BLaER1 (cell line): Measurements from ENCODE around the gene SLC2A2.

ENCODE experiments used
- H3K27ac ChIP-seq: shearing (Covaris generic); formaldehyde crosslinking; 2 replicates; pipeline ENCODE4 v1.8.1; 2022
- H3K27me3 ChIP-seq: shearing (Covaris generic); formaldehyde crosslinking; 2 replicates; pipeline ENCODE4 v1.8.1; 2022
- H3K36me3 ChIP-seq: shearing (Covaris generic); formaldehyde crosslinking; 2 replicates; pipeline ENCODE4 v1.8.1; 2022
- H3K4me1 ChIP-seq: shearing (Covaris generic); formaldehyde crosslinking; 2 replicates; pipeline ENCODE4 v1.8.1; 2022
- H3K4me2 ChIP-seq: shearing (Covaris generic); formaldehyde crosslinking; 2 replicates; pipeline ENCODE4 v1.8.1; 2022
- H3K4me3 ChIP-seq: shearing (Covaris generic); formaldehyde crosslinking; 2 replicates; pipeline ENCODE4 v1.8.1; 2022
- H3K9ac ChIP-seq: shearing (Covaris generic); formaldehyde crosslinking; 2 replicates; pipeline ENCODE4 v1.8.1; 2022
- H3K9me3 ChIP-seq: shearing (Covaris generic); formaldehyde crosslinking; 2 replicates; pipeline ENCODE4 v1.8.1; 2022
- H4K20me1 ChIP-seq: shearing (Covaris generic); formaldehyde crosslinking; 2 replicates; pipeline ENCODE4 v1.8.1; 2022
- Cebpa-rat ChIP-seq: shearing (Covaris generic); IDR thresholded peaks from 2 replicates; pipeline ENCODE4 v1.8.1; 2022

Gene SLC2A2

DNA sequence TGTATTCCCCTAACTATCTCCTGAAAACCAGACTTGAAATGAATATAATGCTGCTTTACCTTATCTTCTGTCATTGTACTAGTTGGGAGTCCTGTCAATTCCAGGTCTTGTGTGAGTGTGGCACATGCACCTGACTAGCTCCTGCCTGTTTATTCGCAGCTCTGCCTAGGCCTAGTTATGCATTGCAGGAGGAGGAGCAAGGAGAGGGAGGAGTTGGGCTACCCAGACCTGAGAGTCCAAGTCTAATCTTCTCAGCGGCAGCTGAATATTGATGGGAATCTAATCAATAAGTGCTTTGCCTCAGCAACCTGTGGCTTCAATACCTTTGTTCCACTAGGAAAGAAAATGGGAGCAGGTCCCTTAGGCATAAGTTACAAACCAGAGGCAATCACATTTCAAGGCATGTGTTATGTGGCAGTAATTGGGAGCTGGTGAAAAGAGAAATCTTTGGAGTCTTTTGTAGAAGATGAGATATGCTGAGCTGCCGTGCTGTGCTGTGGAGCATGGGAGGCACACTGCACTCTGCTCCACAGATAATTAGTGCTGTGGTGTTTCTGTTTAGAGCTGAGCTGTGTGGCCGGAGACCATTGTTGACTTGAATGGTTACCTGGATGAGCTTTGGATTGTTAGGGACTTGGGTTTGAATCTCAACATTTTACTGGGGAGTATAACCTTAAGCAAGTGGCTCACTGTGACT, at the start of gene SLC2A2:
SLC2A2 (minus strand) TSS at position 124 of the 697 bp plus-strand sequence; CDS start at position 74, 50 bp downstream.
- Histone ChIP-seq H3K36me3 (no peaks in the 10 kb centered on the region), H3K9ac (no peak within 1 kb of the TSS), H4K20me1 (no peaks in the 10 kb centered on the region), H3K4me2 (no peak within 1 kb of the TSS), H3K4me3 (no peak within 1 kb of the TSS), H3K27me3 (peaks cover 17% of the 10 kb centered on the region), H3K4me1 (no peaks in the 10 kb centered on the region), H3K9me3 (peaks cover 6% of the 10 kb centered on the region; the same call in 1 of the 2 replicates), H3K27ac (no peak within 1 kb of the TSS)
- TF ChIP-seq Cebpa-rat = no peak

DNA sequence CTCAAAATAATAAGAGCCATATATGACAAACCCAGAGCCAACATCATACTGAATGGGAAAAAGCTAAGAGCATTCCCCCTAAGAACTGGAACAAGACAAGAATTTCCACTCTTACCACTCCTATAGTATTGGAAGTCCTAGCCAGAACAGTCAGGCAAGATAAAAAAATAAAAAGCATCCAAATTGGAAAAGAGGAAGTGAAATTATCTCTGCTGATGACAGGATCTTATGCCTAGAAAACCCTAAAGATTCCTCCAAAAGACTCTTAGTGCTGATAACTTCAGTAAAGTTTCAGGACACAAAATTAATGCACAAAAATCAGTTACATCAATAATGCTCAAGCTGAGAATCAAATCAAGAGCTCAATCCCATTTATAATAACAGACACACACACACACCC, 45.9 kb upstream of the SLC2A2 start:
- Histone ChIP-seq H4K20me1 (no peaks in the 10 kb centered on the region), H3K4me3 (no peak overlapping the region), H3K9ac (no peak overlapping the region), H3K4me2 (no peak overlapping the region), H3K27ac (no peak overlapping the region), H3K9me3 (no peaks in the 10 kb centered on the region), H3K36me3 (no peaks in the 10 kb centered on the region), H3K27me3 (no peaks in the 10 kb centered on the region), H3K4me1 (no peaks in the 10 kb centered on the region)
- TF ChIP-seq Cebpa-rat = no peak

DNA sequence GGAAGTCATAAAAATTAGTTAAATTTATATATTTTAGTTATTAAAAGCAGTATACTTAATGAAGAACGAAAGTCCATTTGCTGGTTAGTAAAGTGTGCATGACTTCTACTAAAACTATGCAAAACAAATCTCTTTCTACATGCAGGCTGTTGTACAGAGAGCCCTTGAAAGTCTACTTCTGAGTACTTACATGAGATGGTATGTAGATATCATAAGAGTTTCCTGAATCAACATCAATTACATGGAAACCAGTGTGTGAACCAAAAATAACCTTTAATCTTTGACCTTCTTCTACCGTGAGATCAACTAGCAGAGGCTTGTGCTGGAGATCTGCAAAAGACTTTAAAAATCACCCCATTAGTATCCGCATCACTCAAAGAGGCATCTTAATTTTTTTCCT, 42.1 kb upstream of the SLC2A2 start:
- no peaks in the 10 kb centered on the region for H4K20me1 ChIP-seq
- H3K9ac ChIP-seq = no peak overlapping the region
- no peak overlapping the region for H3K27ac ChIP-seq
- TF ChIP-seq Cebpa-rat = no peak
- H3K9me3 ChIP-seq = no peaks in the 10 kb centered on the region
- H3K4me3 ChIP-seq = no peak overlapping the region
- no peaks in the 10 kb centered on the region for H3K36me3 ChIP-seq
- no peaks in the 10 kb centered on the region for H3K27me3 ChIP-seq
- no peak overlapping the region for H3K4me2 ChIP-seq
- no peaks in the 10 kb centered on the region for H3K4me1 ChIP-seq

DNA sequence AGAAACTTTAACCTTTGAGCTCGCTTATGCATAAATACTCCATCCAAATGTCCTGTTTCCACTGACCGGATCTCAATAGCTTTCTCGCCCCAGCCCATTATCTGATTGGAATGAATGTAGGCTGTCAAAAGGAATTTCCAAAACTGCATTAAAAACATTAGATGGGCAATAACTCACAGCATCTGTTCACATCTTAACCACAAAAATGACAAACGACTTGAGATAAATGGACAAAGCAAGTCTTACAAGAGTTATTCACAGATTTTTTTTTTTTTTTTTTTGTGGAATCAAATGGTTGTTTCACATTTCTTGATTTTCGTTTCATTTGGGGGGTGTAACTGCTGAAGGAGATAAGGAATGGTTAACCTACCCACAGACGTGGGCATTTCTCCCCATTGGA, 39.7 kb upstream of the SLC2A2 start:
- H3K36me3 ChIP-seq = no peaks in the 10 kb centered on the region
- TF ChIP-seq Cebpa-rat = no peak
- no peaks in the 10 kb centered on the region for H3K4me1 ChIP-seq
- H3K4me2 ChIP-seq = no peak overlapping the region
- no peaks in the 10 kb centered on the region for H3K27me3 ChIP-seq
- no peak overlapping the region for H3K4me3 ChIP-seq
- H4K20me1 ChIP-seq = no peaks in the 10 kb centered on the region
- H3K9ac ChIP-seq = no peak overlapping the region
- no peak overlapping the region for H3K27ac ChIP-seq
- H3K9me3 ChIP-seq = no peaks in the 10 kb centered on the region

DNA sequence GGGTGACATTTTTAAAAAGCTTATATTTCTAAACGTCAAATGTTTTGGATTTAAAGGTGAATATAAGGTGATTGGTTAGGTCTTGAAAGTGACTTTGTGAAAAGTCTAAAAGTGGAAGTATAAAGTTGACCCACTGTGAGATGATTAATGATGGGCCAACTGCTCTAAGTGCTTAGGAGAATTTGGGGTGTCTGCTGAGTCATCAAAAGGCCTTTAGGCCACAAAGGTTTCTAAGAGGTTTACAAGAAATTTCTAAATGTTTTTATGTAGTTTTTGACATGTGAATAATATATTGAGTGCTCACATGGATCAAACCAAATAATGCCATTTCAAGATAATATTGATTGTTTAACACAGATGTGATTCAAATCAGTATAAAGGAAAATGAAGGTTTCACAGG, 39.2 kb upstream of the SLC2A2 start:
- Histone ChIP-seq H4K20me1 (no peaks in the 10 kb centered on the region), H3K27me3 (no peaks in the 10 kb centered on the region), H3K27ac (no peak overlapping the region), H3K9ac (no peak overlapping the region), H3K4me1 (no peaks in the 10 kb centered on the region), H3K4me3 (no peak overlapping the region), H3K36me3 (no peaks in the 10 kb centered on the region), H3K4me2 (no peak overlapping the region), H3K9me3 (no peaks in the 10 kb centered on the region)
- TF ChIP-seq Cebpa-rat = no peak

DNA sequence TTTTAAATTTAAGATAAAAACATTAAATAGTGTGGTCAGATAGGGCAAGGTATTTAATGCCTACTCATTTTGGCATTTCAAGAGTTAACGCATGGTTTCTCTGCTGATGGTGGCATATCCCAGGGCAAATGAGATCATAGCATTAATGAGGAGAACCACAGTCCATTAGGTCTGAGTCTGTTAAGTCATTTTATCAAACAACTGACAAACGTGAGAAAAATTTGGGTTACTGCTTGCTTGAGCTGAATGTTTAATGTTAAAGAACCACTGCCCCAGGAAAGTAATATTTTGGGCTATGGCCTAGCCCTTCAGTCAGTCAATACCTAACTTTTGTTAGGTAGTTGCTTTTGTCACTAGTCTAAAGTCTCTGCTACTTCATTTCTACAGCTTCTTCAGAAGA, 37.9 kb upstream of the SLC2A2 start:
- H4K20me1 ChIP-seq = no peaks in the 10 kb centered on the region
- H3K4me3 ChIP-seq = no peak overlapping the region
- H3K4me2 ChIP-seq = no peak overlapping the region
- H3K27ac ChIP-seq = no peak overlapping the region
- no peaks in the 10 kb centered on the region for H3K27me3 ChIP-seq
- no peaks in the 10 kb centered on the region for H3K4me1 ChIP-seq
- H3K9ac ChIP-seq = no peak overlapping the region
- H3K9me3 ChIP-seq = no peaks in the 10 kb centered on the region
- TF ChIP-seq Cebpa-rat = no peak
- no peaks in the 10 kb centered on the region for H3K36me3 ChIP-seq

DNA sequence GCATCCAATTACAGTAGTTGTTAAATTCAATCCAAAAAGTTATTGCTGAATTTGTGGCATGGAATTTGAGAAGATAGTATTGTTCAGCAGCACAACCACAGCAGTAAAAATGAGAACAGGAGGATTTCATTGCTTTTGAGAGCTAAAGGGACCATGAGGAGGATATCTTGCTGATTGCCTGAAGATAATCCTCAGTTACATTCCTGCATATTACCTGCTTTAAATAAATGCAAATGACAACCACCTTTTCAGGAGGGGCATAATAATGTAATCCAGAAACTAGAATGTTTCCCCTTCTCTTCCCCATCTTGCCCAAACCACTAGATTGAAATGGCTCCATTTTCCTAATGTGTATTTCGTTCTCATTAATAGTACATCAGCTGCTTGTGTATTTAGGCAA, 35.2 kb upstream of the SLC2A2 start:
- no peak overlapping the region for H3K9ac ChIP-seq
- no peaks in the 10 kb centered on the region for H3K36me3 ChIP-seq
- no peak for TF ChIP-seq Cebpa-rat
- H3K9me3 ChIP-seq = no peaks in the 10 kb centered on the region
- H3K4me1 ChIP-seq = no peaks in the 10 kb centered on the region
- no peak overlapping the region for H3K4me2 ChIP-seq
- no peaks in the 10 kb centered on the region for H3K27me3 ChIP-seq
- no peaks in the 10 kb centered on the region for H4K20me1 ChIP-seq
- no peak overlapping the region for H3K27ac ChIP-seq
- no peak overlapping the region for H3K4me3 ChIP-seq

DNA sequence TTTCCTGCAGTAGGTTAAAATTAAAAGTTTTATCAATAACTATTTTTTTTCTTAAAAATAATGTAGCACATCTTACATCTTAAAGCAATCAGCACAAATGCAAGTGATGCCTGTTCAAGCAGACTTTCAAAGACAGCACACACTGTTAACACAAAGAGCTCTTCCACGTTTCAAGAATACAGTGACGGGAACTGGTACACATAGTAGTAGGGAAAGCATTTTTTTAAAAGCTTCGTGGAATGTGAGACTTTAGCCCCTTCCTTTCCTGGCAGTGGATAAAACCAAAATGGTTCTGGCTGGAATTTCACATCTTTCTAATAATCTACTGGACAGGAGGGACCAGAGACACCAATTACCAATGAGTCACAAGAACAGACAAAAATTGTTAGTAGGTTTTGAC, 33.5 kb upstream of the SLC2A2 start:
- Histone ChIP-seq H3K36me3 (no peaks in the 10 kb centered on the region), H3K4me2 (no peak overlapping the region), H3K4me1 (no peaks in the 10 kb centered on the region), H3K27me3 (no peaks in the 10 kb centered on the region), H4K20me1 (no peaks in the 10 kb centered on the region), H3K27ac (no peak overlapping the region), H3K4me3 (no peak overlapping the region), H3K9ac (no peak overlapping the region), H3K9me3 (no peaks in the 10 kb centered on the region)
- no peak for TF ChIP-seq Cebpa-rat

DNA sequence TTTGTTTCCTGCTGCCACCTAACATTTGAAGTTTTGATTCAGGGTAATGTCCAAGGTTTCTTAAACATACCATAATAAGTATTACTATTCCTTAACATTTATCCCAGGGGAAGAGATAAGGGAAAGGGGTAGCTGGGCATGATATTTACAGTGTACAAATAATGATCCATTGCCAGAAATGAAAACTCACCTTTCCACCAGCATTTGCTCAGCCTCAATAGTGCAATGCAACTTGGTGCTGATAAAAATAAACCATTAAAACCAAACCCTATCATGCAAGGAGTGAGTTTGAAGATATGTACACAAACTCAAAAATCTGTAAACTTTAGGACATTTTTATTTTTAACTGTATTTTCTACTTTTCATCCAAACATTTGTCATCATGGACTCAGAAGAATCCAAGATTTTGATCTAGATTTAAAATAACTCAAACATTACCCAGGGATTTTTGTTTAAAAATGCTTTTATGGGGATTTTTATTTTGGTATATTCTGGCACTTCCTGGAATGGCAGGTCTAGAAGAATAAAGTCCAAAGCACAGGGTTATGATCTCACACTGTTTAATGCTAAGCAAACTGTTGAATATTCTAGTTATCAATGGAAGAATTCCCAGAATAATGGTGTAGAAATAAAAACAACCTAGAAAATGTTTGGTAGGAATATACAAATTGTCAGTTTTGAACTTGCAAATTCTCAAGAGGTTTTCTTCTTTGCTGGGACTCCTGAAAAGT, 32.5 kb upstream of the SLC2A2 start:
- Histone ChIP-seq H3K27ac (no peak overlapping the region), H3K27me3 (no peaks in the 10 kb centered on the region), H3K4me2 (no peak overlapping the region), H3K9ac (no peak overlapping the region), H3K4me3 (no peak overlapping the region), H3K36me3 (no peaks in the 10 kb centered on the region), H3K9me3 (no peaks in the 10 kb centered on the region), H4K20me1 (no peaks in the 10 kb centered on the region), H3K4me1 (no peaks in the 10 kb centered on the region)
- TF ChIP-seq Cebpa-rat = no peak

DNA sequence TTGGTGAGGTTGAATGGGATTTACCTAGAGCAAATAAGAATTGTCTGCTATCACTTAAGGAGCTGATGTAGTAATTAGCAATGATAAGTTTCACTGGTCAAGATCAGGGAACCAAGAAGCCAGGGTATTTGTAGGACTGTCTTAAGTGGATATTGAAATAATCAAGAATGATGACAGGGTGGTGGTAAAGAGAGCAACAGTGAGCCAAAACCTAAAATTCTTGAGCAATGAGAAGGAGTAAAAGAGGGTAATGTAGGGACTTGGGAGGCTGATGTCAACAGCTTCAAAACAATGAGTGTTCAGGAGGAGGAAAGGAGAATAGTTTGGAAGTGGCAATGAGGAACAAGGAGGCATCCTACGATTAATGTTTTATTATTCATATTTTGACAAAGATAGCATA, 31.5 kb upstream of the SLC2A2 start:
- Histone ChIP-seq H3K4me2 (no peak overlapping the region), H3K27me3 (no peaks in the 10 kb centered on the region), H3K4me1 (no peaks in the 10 kb centered on the region), H3K27ac (no peak overlapping the region), H4K20me1 (no peaks in the 10 kb centered on the region), H3K9me3 (no peaks in the 10 kb centered on the region), H3K4me3 (no peak overlapping the region), H3K9ac (no peak overlapping the region), H3K36me3 (no peaks in the 10 kb centered on the region)
- TF ChIP-seq Cebpa-rat = no peak
